Breast epithelium (tissue), 4 donors: ENCODE results near the gene THAP12. TPM values are rescaled to one million over a fixed set of nuclear protein-coding genes. Genes with fewer than 3 reads are reported as not detected.

Source experiments
- DNase-seq, 2 donors: peaks; one replicate each; pipeline ENCODE4 v3.0.0-alpha.2; 2019; ENCODE audit warnings: low spot score in 2 of 2
- H3K27ac ChIP-seq, 2 donors: fragments of 200-600 bp; sonication (generic) in 1 of 2; one replicate each; pipeline ENCODE4 v1.5.1; 2016 to 2019; ENCODE audit warnings: mild to moderate bottlenecking in 1 of 2
- H3K27me3 ChIP-seq, 2 donors: fragments of 200-600 bp; sonication (generic) in 1 of 2; one replicate each; pipeline versions ENCODE4 v1.5.1 to v1.6.0; 2017 to 2019; ENCODE audit warnings: control low read depth in 1 of 2, mild to moderate bottlenecking in 1 of 2
- H3K36me3 ChIP-seq: fragments of 200-600 bp; one replicate; pipeline ENCODE4 v1.5.1; 2019
- H3K4me1 ChIP-seq, 2 donors: fragments of 200-600 bp; sonication (generic); one replicate each; pipeline ENCODE4 v1.5.1; 2016 to 2019; ENCODE audit warnings: control low read depth in 1 of 2
- H3K4me3 ChIP-seq, 3 donors: fragments of 200-600 bp; sonication (generic); 1 replicate in 2 of 3; 2 replicates in 1 of 3; pipeline ENCODE4 v1.5.1; 2016 to 2019; ENCODE audit warnings: mild to moderate bottlenecking in 3 of 3, moderate library complexity in 2 of 3
- H3K9me3 ChIP-seq, 2 donors: fragments of 200-600 bp; sonication (generic) in 1 of 2; one replicate each; pipeline ENCODE4 v1.5.1; 2016 to 2019; ENCODE audit warnings: control low read depth in 1 of 2
- CTCF ChIP-seq, 3 donors: fragments of 450-650 bp; IDR thresholded peaks; one replicate each; pipeline ENCODE4 v1.5.1; 2016 to 2017; ENCODE audit warnings: antibody characterized with exemption in 3 of 3, mild to moderate bottlenecking in 3 of 3, moderate library complexity in 3 of 3
- POLR2A ChIP-seq: fragments of 450-650 bp; IDR thresholded peaks from one replicate; pipeline ENCODE4 v1.6.1; 2016; ENCODE audit warnings: antibody characterized with exemption, mild to moderate bottlenecking, moderate library complexity
- POLR2AphosphoS5 ChIP-seq, 3 donors: sonication (generic); formaldehyde crosslinking; IDR thresholded peaks; one replicate each; pipeline ENCODE4 v1.6.1; 2017; ENCODE audit warnings: antibody characterized with exemption in 3 of 3
- intact Hi-C: fragments of 100-400 bp; cut with DNase I; formaldehyde crosslinking; loops from one replicate; pipeline ENCODE4 v1.15.1; 2023; ENCODE audit warnings: low total_unique reads
- total RNA-seq, 3 donors: library from RNA; depleted of rRNA; stranded (reverse); fragments of >200 nt; gene quantifications; one replicate each; pipeline ENCODE4 v1.1.0, GENCODE V29; 2016

THAP12 gene
- total RNA-seq, 3 donors from 2014 or later: 42.3 to 49.9 (median 49.5) TPM

GRCh38 chr11:76368490-76368889 lies 12.4 kb downstream of the THAP12 start:
- no peaks in the 10 kb centered on the region for H3K36me3 ChIP-seq
- intact Hi-C loops: no loop called here
- H3K27ac ChIP-seq: no peak overlapping the region
- H3K4me1 ChIP-seq: no peaks in the 10 kb centered on the region
- TF ChIP-seq CTCF (IDR thresholded peaks at IDR 0.05) (no peak), POLR2AphosphoS5 (IDR thresholded peaks at IDR 0.05) (no peak), POLR2A (no peak)
- no peak overlapping the region for H3K4me3 ChIP-seq
- H3K9me3 ChIP-seq: no peaks in the 10 kb centered on the region
- H3K27me3 ChIP-seq: no peaks in the 10 kb centered on the region
- DNase-seq: no peak

GRCh38 chr11:76365038-76365679 lies 15.8 kb downstream of the THAP12 start:
- Histone ChIP-seq H3K27me3 (no peaks in the 10 kb centered on the region), H3K36me3 (no peaks in the 10 kb centered on the region), H3K4me3 (no peak overlapping the region), H3K27ac (no peak overlapping the region), H3K4me1 (no peaks in the 10 kb centered on the region), H3K9me3 (no peaks in the 10 kb centered on the region)
- TF ChIP-seq POLR2A (no peak), CTCF (IDR thresholded peaks at IDR 0.05) (no peak), POLR2AphosphoS5 (IDR thresholded peaks at IDR 0.05) (no peak)
- intact Hi-C loops: no loop called here
- no peak for DNase-seq

- intact Hi-C loops: no loop called here
- no peaks in the 10 kb centered on the region for H3K27me3 ChIP-seq
- no peaks in the 10 kb centered on the region for H3K36me3 ChIP-seq
- TF ChIP-seq POLR2AphosphoS5 (IDR thresholded peaks at IDR 0.05) (no peak), POLR2A (no peak), CTCF (IDR thresholded peaks at IDR 0.05) (no peak)
- H3K4me1 ChIP-seq: no peaks in the 10 kb centered on the region
- no peaks in the 10 kb centered on the region for H3K9me3 ChIP-seq
- no peak overlapping the region for H3K4me3 ChIP-seq
- no peak for DNase-seq
- H3K27ac ChIP-seq: no peak overlapping the region
These were observed 18.2 kb downstream of the THAP12 start for GRCh38 chr11:76362716-76363115.

GRCh38 chr11:76361776-76362175 lies 19.2 kb downstream of the THAP12 start:
- DNase-seq: no peak
- no peak overlapping the region for H3K27ac ChIP-seq
- no peaks in the 10 kb centered on the region for H3K9me3 ChIP-seq
- no peaks in the 10 kb centered on the region for H3K27me3 ChIP-seq
- intact Hi-C loops: no loop called here
- no peaks in the 10 kb centered on the region for H3K4me1 ChIP-seq
- no peak overlapping the region for H3K4me3 ChIP-seq
- TF ChIP-seq POLR2A: no peak
- TF ChIP-seq POLR2AphosphoS5 (IDR thresholded peaks at IDR 0.05): no peak
- no peak for TF ChIP-seq CTCF (IDR thresholded peaks at IDR 0.05)
- H3K36me3 ChIP-seq: no peaks in the 10 kb centered on the region

- DNase-seq: no peak
- Histone ChIP-seq H3K27ac (no peak overlapping the region), H3K4me1 (no peaks in the 10 kb centered on the region), H3K36me3 (no peaks in the 10 kb centered on the region), H3K27me3 (no peaks in the 10 kb centered on the region), H3K4me3 (no peak overlapping the region), H3K9me3 (no peaks in the 10 kb centered on the region)
- TF ChIP-seq CTCF (IDR thresholded peaks at IDR 0.05) (no peak), POLR2AphosphoS5 (IDR thresholded peaks at IDR 0.05) (no peak), POLR2A (no peak)
- intact Hi-C loops: no loop called here
These were observed 19.6 kb downstream of the THAP12 start for GRCh38 chr11:76361374-76361773.
